ENCODE results near the gene DMXL2.
"Not testable (repeated sequence)": the region's sequence is repeated elsewhere in the genome, so short reads cannot be mapped to it uniquely, and the experiment has no call there.

The DMXL2 gene

DNA sequence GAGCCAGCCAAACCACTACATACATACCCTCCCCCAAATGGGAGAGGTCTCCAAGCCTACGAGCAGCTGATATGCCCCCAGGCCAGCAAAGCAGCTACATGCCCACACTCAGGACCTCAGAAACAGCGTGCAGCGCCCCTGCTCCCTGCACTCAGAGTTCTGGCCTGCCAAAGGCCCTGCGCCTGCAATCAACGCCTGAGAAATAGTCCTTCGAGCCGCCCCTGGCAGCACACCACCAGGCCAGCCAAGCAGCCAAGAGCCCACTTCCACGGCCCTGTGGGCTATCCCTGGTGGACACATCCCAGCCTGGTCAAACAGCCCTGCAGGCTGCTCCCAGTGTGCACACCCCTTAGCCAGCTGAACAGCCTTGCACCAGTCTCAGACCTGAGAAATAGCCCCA is 139.1 kb downstream of the DMXL2 start:
- no peak for DNase-seq

DNA sequence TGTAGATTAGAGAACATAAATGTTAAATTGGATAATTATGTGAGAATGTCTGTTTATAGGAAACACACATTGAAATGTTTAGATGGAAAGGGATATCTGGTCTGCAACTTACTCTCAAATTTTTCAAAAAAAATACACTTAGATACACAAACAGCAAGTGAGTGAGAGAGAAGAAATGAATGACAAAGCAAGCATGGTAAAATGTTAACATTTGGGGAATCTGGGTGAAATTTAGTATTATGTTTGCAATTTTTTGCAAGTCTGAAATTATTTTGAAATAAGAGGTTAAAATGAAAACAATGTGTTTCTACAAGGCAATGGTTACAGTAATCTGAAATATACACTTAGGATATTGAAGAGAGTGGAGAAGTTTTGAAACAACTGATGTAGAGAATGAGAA is 146.8 kb downstream of the DMXL2 start:
- no peak for DNase-seq

GRCh38 chr15:51470512-51470911 is 152.1 kb downstream of the DMXL2 start:
- DNase-seq, result no peak

- no peak for DNase-seq
These were observed 161.8 kb downstream of the DMXL2 start for GRCh38 chr15:51460796-51461195.

GRCh38 chr15:51450001-51450400 is 172.6 kb downstream of the DMXL2 start:
- DNase-seq, result no peak

- DNase-seq, result no peak
These were observed 173.8 kb downstream of the DMXL2 start for GRCh38 chr15:51448622-51449399.

GRCh38 chr15:51447855-51448621 is 174.5 kb downstream of the DMXL2 start:
- DNase-seq, result no peak

DNA sequence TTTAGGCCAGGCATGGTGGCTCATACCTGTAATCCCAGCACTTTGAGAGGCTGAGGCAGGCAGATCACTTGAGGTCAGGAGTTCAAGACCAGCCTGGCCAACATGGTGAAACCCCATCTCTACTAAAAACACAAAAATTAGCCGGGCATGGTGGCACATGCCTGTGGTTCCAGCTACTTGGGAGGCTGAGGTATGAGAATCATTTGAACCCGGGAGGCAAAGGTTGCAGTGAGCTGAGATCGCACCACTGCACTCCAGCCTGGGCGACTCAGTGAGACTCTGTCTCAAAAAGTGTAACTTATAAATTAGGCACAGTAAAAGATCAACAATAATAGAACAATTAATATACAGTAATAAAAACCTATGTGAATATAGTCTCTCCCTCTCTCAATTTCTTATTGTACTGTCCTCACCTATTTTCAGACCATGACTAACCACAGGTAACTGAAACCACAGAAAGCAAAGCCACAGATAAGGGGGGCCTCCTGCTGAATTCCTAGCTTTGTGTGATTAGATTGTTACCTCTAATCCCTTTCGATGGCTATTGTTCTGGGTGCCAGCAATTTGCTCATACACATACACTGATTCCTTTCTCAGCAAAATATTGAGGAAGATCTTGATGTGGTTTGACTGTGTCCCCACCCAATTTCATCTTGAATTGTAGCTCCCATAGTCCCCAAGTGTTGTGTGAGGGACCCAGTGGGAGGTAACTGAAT is 176.4 kb downstream of the DMXL2 start:
- not testable (repeated sequence) for DNase-seq

DNA sequence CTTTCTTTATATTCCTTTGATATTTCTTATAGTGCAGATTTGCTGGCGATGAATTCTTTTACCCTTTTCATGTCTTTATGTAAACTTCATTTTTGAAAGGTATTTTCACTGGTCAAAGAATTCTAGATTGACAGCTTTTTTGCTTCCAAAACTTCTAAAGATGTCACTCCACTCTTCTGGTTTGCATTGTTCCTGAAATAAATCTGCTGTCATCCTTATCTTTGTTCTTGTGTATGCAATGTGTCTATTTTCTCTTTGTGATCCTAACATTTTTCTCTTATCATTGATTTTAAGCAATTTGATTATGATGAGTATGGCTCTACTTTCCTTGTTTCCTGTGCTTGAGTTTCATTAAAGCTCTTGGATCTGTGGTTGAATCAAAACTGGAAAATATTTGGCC is 177.8 kb downstream of the DMXL2 start:
- no peak for DNase-seq

GRCh38 chr15:51444112-51444511 is 178.5 kb downstream of the DMXL2 start:
- DNase-seq, result no peak

DNA sequence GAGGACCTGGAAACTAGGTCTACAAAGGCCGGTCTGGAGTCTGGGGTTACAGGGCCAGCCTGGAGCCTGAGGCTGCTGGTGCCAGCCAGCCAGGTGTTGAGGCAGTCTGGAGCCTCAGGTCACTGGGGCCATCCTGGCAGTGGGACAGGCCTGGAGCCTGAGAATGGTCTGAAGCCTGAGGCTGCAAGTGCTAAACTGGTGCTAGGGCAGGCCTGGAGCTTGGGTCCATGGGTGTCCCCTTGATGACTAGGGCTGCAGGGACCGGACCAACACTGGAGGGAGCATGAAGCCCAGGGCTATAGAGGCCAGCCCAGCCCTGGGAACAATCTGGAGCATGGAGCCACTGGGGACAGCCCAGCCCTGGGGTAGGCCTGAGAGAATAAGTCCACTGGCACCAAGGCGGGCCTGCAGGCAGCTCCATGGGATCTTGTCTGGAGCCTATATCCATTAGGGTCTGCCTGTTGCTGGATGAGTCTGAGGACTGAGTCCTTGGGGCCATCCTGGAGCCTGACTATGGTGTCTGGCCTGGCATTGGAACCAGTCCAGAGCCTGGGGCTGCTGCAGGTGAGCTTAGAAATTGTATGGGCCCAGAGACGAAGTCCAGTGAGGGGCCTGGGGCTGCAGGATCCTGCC is 179.2 kb downstream of the DMXL2 start:
- no peak for DNase-seq

DNA sequence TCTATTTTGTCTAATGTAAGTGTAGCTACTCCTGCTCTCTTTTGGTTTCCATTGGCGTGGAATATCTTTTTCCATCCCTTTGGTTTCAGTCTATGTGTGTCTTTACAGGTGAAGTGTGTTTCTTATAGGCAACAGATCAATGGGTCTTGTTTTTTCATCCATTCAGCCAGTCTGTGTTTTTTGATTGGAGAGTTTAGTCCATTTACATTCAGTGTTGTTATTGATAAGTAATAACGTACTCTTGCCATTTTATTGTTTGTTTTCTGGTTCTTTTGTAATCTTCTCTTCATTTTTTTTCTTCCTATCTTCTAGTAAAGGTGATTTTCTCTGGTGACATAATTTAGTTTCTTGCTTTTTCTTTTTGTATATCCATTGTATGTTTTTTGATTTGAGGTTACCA is 184.0 kb downstream of the DMXL2 start:
- DNase-seq, result no peak

DNA sequence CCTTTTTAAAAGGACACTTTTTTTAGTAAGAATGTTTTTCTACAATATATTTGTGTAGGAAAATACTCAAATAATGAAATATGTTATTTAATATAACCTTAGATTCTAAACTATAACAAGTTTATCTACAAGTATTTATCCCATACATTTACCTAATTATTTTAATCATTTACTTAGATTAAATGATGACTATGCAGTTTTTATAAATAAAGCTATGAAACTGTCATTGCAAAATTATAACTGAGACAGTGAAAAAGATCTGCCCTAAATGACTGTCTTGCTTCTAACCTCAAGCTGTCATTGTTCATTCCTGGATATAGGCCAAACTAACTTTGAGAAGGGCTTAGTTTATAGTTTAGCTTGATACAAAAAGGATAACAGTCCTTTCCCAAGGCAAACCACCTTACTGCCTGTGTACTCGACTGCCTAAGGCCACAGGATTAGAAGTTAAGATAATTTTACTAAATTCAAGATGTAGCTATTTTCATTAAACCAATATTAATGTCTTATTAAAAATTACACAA is 197.0 kb downstream of the DMXL2 start:
- DNase-seq, result no peak

GRCh38 chr15:51424780-51425179 is 197.8 kb downstream of the DMXL2 start:
- no peak for DNase-seq

- DNase-seq, result not testable (repeated sequence)
These were observed 199.5 kb downstream of the DMXL2 start for GRCh38 chr15:51423040-51423439.

DNA sequence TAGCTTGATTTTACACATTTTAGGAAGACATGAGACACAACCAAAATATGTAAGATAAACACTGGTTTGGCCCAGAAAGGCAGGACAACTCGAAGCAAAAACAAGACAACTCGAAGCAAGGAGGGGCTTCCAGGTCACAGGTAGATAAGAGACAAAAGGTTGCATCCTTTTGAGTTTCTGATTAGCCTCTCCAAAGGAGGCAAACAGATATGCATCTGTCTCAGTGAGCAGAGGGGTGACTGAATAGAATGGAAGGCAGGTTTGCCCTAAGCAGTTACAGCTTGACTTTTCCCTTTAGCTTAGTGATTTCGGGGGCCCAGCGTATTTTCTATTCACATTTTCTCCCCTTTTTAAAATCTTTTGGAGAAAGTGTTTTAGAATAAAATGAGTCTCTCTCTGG is 206.4 kb downstream of the DMXL2 start:
- no peak for DNase-seq

GRCh38 chr15:51414256-51414860 is 208.2 kb downstream of the DMXL2 start:
- no peak for DNase-seq

DNA sequence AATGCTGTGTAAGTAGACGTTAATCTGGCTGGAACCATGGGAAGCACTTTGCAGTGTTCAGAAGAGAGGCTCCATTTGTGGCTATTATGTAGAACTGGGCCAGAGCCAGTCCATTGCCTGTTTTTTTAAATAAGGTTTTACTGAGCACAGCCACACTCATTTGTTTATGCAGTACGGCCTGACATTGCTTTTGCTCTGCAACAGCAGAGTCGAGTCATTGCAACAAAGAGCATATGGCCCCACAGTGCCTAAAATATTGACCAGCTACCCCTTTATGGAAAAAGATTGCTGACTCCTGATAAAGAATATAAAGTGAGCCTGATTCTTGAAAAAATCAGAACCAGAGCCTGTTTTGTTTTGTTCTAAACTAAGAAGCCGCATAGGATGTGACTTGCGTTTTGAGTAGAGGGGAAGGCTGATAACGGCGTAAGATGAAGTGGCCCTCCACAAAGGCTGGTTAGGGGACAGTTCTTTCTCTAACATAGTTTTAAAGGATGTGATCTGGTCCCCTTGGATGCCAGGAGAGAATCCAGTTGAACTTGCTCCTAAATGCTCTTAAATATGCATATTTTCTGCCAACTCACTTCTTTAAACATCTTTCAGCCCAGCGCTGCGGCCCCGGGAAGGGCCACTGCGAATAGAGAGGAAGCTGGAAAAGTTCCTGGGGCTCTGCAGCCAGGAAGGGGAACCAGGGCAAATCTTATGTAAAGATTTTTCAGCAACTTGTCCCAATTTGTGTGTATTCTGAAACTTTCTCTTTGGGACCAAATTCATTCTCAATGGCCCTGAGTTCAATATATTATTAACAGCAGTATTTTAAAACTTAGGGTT is 216.7 kb downstream of the DMXL2 start:
- DNase-seq, result no peak

DNA sequence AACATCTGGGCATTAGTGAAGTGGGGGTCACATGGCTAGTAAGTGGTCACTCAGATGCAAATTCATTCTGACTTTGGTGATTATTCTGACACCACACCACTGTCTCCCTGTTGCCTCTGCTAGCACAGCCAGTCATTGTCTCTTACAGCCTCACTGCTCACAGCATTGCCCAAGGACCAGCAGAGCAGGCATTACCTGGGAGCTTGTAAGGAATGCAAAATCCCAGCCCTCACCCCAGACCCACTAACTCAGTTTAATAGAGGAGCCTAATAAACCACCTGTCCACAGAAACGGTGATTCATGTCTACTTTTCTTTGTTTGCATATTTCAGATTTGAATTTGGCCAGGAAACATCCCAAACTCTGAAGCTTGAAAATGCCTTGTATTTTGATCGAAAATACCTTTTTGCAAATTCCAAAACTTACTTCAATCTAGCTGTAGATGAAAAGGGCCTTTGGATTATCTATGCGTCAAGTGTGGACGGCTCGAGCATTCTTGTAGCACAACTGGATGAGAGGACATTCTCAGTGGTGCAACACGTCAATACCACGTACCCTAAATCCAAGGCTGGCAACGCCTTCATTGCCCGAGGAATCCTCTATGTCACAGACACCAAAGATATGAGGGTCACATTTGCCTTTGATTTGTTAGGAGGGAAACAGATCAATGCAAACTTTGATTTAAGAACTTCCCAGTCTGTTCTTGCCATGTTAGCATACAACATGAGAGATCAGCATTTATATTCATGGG is 218.4 kb downstream of the DMXL2 start:
- no peak for DNase-seq

GRCh38 chr15:51403072-51403878 is 219.3 kb downstream of the DMXL2 start:
- DNase-seq, result no peak
